Esophagus (tissue), 2 donors: ENCODE data around the gene LRRC4C. TPM values are rescaled to one million over a fixed set of nuclear protein-coding genes. Genes with fewer than 3 reads are reported as not detected.

Source experiments
- H3K27ac ChIP-seq, 2 donors: one replicate each; pipeline ENCODE4 v1.5.1; 2013; ENCODE audit warnings: low read depth in 2 of 2, mild to moderate bottlenecking in 2 of 2, inconsistent platforms in 1 of 2, low read length in 1 of 2, moderate library complexity in 1 of 2
- H3K27me3 ChIP-seq, 2 donors: one replicate each; pipeline ENCODE4 v1.6.1; 2013; ENCODE audit warnings: low read length in 2 of 2, control low read depth in 1 of 2, mild to moderate bottlenecking in 1 of 2; ENCODE audit not compliant: insufficient read depth in 2 of 2, control insufficient read depth in 1 of 2
- H3K36me3 ChIP-seq, 2 donors: one replicate each; pipeline ENCODE4 v1.6.1; 2013; ENCODE audit warnings: low read length in 1 of 2; ENCODE audit not compliant: control insufficient read depth in 2 of 2, insufficient read depth in 2 of 2
- H3K4me1 ChIP-seq, 2 donors: one replicate each; pipeline ENCODE4 v1.6.1; 2013; ENCODE audit warnings: low read length in 1 of 2; ENCODE audit not compliant: control insufficient read depth in 2 of 2, insufficient read depth in 2 of 2
- H3K4me3 ChIP-seq, 2 donors: one replicate each; pipeline ENCODE4 v1.5.1; 2013; ENCODE audit warnings: low read length in 2 of 2, mild to moderate bottlenecking in 2 of 2, low read depth in 1 of 2, moderate library complexity in 1 of 2
- H3K9me3 ChIP-seq, 2 donors: one replicate each; pipeline ENCODE4 v1.6.1; 2013; ENCODE audit warnings: mild to moderate bottlenecking in 2 of 2, low read depth in 1 of 2, low read length in 1 of 2, moderate library complexity in 1 of 2; ENCODE audit not compliant: control insufficient read depth in 2 of 2, insufficient read depth in 1 of 2
- WGBS, 2 donors: extraction: QIAGEN DNeasy Blood & Tissue Kit; methylation state at CpG; one replicate each; pipeline ENCODE4 v1.1.7; 2013; 5-methylcytosine and 5-hydroxymethylcytosine counted together
- polyA plus RNA-seq, 2 donors: library from polyadenylated mRNA; stranded (reverse); fragments of 200-250 nt; gene quantifications; one replicate each; pipeline ENCODE4 v1.2.3, GENCODE V29; 2013
- donor health status: healthy with polysubstance abuse.
- donor health status: Bipolar disorder and iron deficiency.

LRRC4C gene
- polyA plus RNA-seq, 2 donors, result 0.04 to 0.12 TPM

DNA sequence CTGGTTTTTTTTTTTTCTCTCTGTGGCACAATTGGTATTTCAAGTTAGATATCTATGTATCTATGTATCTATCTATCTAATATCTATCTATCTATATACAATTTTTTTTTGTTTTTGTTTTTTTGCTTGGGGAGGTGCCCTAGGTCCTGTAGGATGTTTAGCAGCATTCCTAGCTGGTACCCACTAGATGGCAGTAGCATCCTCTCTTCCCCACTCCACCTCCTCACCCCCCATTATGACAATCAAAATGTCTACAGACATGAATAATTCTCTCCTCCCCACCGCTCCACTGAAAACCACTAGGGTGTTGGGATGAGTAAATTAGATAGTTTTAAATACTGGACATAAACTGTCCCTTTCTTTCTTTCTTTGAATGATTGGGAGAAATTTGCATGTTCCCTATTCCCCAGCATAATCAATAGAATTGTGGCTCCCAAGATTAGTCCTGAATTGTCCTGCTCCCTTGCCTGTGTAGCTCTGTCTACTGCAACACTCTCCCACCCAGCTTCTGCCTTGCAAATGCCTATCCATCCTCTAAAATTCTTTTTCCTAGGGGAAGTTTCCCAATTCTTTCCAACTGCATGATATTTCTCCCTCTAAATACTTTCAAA is 1152.4 kb downstream of the LRRC4C start:
- Histone ChIP-seq H3K9me3 (peaks cover 0 to 3% of the 10 kb centered on the region in 2 donors), H3K27ac (no peak overlapping the region), H3K36me3 (no peaks in the 10 kb centered on the region), H3K27me3 (no peaks in the 10 kb centered on the region), H3K4me3 (no peak overlapping the region), H3K4me1 (no peaks in the 10 kb centered on the region)
- WGBS, 2 donors, result 4 to 6% methylated on average over 1 of the region's 1 CpG

DNA sequence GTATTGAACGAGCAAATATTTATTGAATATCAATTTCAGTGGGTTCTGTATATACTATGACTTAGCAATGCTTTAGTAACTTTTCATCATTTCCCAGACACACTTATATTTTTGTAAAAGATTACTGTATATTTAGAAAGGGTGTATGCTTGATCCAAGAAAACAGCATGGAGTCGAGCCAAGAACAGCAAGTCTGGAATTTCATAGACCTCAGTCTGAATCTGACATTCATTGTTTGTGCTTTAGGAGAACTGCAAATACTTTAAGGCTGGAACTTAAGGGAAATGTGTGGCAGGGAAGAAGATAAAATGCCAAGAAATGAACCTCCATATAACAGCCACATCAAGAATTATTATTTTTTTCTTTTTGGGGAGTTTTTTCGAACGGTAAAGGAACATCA is 1156.8 kb downstream of the LRRC4C start:
- Histone ChIP-seq H3K4me3 (no peak overlapping the region), H3K4me1 (no peaks in the 10 kb centered on the region), H3K36me3 (no peaks in the 10 kb centered on the region), H3K9me3 (peaks cover 0 to 3% of the 10 kb centered on the region in 2 donors), H3K27ac (no peak overlapping the region), H3K27me3 (no peaks in the 10 kb centered on the region)
- 59 to 61% methylated on average over 4 of the region's 4 CpGs for WGBS, 2 donors

DNA sequence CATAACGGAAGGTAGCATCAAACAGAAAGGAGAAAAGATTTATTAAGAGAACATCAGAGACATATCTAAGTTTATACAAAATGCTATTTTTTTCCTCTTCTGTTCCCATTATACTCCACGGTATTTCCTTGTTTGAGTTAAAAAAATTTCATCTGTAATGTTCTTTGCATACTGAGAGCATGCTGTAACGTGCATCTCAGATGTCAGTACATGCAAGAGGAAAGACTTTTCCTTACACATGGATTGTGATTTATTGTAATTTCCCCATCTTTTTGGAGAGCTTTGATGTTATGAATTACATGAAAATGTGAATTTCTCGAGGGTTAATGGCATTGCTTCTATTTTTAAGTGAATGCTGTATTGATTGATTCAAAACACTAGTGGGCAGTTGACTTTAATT is 1164.0 kb downstream of the LRRC4C start:
- 29 to 47% methylated on average over 4 of the region's 4 CpGs for WGBS, 2 donors
- Histone ChIP-seq H3K27me3 (no peaks in the 10 kb centered on the region), H3K36me3 (no peaks in the 10 kb centered on the region), H3K4me3 (no peak overlapping the region), H3K27ac (no peak overlapping the region), H3K9me3 (peaks cover 0 to 2% of the 10 kb centered on the region in 2 donors), H3K4me1 (no peaks in the 10 kb centered on the region)

DNA sequence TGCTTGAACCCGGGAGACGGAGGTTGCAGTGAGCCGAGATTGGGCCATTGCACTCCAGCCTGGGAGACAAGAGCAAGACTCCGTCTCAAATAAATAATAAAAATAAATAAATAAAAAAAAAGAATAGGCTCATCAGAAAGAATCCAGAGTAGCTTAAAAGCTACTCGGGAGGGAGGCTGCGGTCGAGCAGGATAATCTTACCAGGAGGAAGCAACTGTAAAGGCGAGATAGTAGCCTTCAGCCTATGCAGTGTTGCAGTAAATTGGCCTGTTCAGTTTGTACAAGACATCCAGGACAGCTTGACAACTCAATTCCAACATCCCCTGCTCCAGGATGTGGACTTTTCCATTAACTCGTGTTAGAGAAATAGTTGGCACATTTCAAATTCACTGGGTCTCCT is 1164.7 kb downstream of the LRRC4C start:
- 75 to 82% methylated on average over 9 of the region's 9 CpGs for WGBS, 2 donors
- H3K27me3 ChIP-seq, result no peaks in the 10 kb centered on the region
- H3K9me3 ChIP-seq, result peaks cover 0 to 2% of the 10 kb centered on the region in 2 donors

DNA sequence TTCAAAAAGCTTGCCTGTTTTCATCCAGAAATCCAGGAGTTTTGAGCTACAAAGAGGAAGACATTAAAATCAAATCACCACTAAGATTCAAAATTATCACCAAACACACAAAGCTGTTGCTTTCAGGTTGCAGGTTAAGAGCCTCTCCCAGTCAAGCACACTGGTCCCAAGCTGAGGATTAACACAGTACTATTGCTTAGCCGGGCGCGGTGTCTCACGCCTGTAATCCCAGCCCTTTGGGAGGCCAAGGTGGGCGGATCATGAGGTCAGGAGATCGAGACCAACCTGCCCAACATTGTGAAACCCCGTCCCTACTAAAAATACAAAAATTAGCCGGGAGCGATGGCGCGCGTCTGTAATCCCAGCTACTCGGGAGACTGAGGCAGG is 1165.1 kb downstream of the LRRC4C start:
- WGBS, 2 donors, result 73 to 80% methylated on average over 13 of the region's 13 CpGs
- Histone ChIP-seq H3K9me3 (peaks cover 0 to 2% of the 10 kb centered on the region in 2 donors), H3K4me3 (no peak overlapping the region), H3K27me3 (no peaks in the 10 kb centered on the region), H3K27ac (no peak overlapping the region), H3K36me3 (no peaks in the 10 kb centered on the region), H3K4me1 (no peaks in the 10 kb centered on the region)

More for the DNA sequence above, 1164.7 kb downstream of the LRRC4C start:
- H3K27ac ChIP-seq, result no peak overlapping the region
- no peaks in the 10 kb centered on the region for H3K4me1 ChIP-seq
- H3K4me3 ChIP-seq, result no peak overlapping the region
- H3K36me3 ChIP-seq, result no peaks in the 10 kb centered on the region

DNA sequence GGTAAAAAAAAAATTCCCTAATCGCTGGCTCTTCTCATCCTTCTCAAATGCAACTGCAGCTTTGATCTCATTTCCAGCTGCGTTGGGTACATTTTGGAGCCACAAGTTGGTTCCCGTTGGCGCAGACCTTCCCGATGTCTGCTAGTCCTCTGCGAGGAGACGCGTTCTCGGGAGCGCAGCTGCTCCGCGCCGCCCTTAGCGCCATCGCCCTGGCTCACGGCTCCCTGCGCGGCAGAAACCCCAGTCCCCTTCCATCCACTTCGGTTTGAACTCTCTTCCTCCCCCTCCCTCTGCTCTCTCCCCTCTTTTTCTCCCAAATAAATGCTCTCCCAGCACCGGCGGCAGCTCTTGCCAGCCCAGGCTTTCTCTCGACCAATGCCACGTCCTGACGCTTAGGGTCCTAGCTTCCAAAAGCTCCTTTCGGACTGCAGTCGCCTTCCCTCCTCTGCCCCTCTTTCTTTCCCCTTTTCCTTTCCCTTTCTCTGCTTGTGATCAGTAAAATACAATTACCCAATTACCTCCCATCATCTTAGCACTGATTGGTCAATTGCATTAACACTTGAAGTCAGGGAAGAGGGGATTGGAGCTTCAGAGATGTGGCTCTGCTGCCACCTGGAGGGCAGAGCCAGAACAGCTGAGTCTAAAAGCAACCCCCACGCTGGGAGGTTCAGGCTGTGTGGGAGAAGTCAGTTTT is 1165.7 kb downstream of the LRRC4C start:
- H3K9me3 ChIP-seq, result peaks cover 0 to 2% of the 10 kb centered on the region in 2 donors
- 5 to 9% methylated on average over 27 of the region's 27 CpGs for WGBS, 2 donors
- no peaks in the 10 kb centered on the region for H3K36me3 ChIP-seq
- H3K27ac ChIP-seq, result peak overlapping the region; percentile 29 to 54
- no peaks in the 10 kb centered on the region for H3K27me3 ChIP-seq
- H3K4me1 ChIP-seq, result no peaks in the 10 kb centered on the region
- H3K4me3 ChIP-seq, result peak overlapping the region; percentile 37 to 50

DNA sequence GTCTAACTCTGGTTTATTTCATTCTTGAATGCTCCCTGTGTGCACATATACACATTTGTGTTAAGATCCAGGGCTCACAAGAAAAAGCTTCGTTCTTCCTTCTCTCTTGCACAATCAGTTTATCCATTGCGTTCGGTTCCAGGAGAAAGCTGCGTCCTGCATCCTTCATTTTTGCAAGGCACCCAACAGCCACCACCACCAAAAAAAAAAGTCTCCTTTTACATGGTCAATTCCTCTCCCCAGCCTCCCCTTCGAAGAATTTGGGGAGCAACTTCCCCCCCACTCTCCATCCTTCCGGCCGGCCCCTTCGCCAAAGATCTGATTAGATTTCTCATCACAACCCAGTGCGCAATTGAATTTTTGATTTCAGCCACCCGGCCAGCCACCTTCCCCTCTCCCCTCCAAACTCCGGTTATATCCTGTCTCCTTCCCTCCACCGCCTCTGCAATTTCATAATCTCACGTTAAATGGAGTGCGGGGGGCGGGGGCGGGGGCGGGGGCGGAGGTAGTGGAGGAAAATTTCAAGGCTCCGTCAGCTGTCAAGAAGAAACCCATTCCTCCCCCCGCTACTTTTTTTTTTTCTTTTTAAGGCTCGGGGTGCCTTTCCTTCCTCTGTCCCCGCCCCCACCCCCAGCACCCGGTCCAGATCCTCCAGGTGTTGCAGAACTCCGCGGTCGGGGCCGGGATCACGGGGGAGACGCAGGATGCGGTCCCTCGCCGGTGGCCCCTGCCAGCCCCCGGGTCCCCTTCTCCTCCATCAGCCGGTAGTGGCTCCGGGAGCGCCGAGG is 1166.5 kb downstream of the LRRC4C start:
- H3K9me3 ChIP-seq, result peaks cover 0 to 2% of the 10 kb centered on the region in 2 donors
- H3K36me3 ChIP-seq, result no peaks in the 10 kb centered on the region
- no peaks in the 10 kb centered on the region for H3K4me1 ChIP-seq
- H3K4me3 ChIP-seq, result peak overlapping the region in 1 of 2 donors; percentile 37
- no peak overlapping the region for H3K27ac ChIP-seq
- no peaks in the 10 kb centered on the region for H3K27me3 ChIP-seq
- WGBS, 2 donors, result 5 to 6% methylated on average over 37 of the region's 37 CpGs

DNA sequence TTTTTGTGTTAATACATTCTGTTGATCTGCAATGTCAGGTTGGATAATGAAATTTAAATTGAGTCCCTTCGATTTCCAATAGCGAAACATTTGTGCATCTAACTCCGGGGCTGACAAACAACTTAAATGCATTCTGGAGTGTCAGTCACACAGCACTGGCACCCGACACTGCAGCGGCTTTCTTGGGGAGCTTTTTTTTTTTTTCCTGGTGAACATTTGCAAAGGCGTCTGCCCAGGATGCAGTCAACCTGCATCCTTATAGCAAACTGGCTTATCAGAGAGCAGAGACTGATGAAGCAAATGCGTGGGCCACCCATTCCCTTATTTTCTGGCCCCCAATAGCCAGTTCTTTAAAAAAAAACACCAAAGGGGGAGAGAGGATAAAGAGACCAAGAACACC is 1167.7 kb downstream of the LRRC4C start:
- H3K4me3 ChIP-seq, result no peak overlapping the region
- H3K36me3 ChIP-seq, result no peaks in the 10 kb centered on the region
- no peak overlapping the region for H3K27ac ChIP-seq
- WGBS, 2 donors, result 66% methylated on average over 7 of the region's 7 CpGs
- H3K27me3 ChIP-seq, result no peaks in the 10 kb centered on the region
- H3K9me3 ChIP-seq, result peaks cover 0 to 2% of the 10 kb centered on the region in 2 donors
- H3K4me1 ChIP-seq, result no peaks in the 10 kb centered on the region

DNA sequence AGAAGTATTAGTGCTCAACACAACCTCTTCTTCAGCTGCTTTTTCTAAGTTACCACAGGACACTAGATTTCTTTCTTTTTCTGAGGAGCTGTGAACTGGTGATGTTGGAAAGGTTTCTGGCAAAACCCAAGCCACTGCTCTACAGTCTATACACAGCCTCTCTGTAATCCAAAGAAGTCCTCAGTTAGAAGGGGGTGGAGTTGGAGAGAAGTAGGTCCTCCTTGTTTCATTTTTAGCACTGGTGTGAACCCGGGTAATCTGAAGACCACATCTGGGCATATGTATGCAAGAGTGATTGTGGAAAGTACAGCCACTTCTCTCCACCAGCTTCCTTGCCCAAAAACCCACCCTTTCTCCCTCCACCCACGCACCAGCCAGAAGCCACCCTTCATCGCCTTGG is 1168.1 kb downstream of the LRRC4C start:
- Histone ChIP-seq H3K27ac (no peak overlapping the region), H3K4me1 (no peaks in the 10 kb centered on the region), H3K36me3 (no peaks in the 10 kb centered on the region), H3K9me3 (peaks cover 0 to 2% of the 10 kb centered on the region in 2 donors), H3K27me3 (no peaks in the 10 kb centered on the region), H3K4me3 (no peak overlapping the region)
- 56 to 67% methylated on average over 3 of the region's 3 CpGs for WGBS, 2 donors
